Medulla oblongata (tissue), 1 donor: ENCODE data around the gene RSAD2.

Source experiments
- DNase-seq: peaks from one replicate; pipeline ENCODE4 v3.0.0-alpha.2; 2015; ENCODE audit errors: extremely low spot score

The RSAD2 gene

DNA sequence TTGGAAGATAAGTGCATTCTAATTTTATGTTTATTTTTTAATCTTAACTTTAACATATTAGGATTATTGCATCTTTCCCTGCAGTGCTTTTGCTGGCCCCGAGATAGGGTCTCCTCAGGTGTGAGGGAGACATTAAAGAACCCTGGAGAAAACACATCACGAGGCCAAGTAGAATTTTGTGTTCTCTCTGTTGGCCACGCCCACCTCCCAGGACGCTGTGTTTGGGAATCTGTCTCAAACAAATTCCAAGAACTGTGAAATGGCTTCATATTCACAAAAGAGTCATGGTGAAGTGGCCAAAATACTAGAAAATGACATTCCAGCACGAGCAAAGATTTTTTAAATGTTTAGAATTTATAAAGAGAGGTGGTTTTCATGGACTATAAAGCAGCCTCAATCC lies 67.0 kb downstream of the RSAD2 start:
- DNase-seq = no peak

DNA sequence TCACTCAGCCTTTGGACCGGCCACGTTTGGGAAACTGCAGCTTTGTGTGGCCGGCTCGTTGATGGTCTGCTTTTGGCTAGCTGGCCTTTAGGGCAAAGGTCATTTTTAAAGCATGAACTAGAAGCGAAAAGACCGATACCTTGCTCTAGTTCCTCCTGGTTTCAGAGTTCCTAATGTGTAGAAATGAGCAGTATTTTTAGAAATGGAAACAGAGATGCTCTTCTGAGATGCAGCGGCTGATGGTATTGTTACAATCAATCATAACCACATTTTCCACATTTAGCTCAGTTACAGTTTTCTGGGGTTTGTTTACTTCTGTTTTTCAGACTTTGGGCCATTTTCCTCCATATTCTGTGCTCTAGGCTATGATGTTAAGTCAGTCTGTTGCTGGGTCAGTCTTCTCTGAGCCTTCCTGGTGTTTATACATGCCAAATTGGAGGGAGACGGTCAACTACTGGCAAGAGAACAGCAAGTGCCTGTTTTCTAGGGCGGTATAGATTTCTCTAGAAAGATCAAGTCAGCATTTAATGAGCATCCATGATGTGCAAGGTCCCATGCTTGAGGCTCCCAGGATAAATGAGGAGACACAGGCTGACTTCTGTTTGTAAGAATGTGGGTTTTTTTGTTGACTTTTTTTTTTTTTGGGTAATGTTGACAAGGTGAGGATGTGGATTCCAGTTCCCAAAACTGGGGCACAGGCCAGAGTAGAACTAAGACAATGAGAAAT lies 67.7 kb downstream of the RSAD2 start:
- no peak for DNase-seq

DNA sequence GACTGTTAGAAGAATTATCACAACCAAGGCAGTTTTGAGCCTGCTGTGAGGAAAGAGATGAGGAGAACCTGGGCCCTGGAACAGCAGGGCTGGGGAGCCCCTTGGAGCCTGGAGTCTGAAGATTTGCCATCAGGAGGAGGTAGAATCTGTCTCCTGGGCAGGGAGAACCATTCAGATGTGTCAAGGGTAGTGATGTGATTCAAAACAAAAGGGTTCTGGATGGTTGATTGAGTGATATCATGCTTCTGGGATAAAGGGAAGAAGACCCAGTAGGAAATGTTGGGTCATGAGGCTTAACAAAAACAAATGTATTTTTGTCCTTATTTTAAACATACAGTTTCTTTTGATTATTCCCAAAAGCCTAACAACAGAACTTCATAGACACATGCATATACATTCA lies 68.2 kb downstream of the RSAD2 start:
- DNase-seq = no peak

DNA sequence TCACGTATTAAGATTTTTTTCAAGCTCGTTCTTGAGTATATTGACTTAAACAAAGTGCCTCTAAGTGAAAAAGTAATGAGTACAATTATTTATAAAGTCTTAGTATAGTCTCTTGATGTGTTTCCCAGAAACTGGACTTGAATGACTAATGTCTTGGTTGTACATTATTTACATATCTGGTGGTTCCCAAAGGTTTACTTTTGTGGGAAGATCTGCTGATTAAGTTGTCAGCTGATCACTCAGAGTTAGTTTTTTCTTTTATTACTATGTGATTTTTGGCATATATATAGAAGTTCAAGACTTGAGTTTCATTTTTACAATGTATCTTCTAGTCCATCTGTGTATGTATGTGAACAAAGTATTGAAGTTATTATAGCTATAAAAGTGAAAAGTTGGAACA lies 69.1 kb downstream of the RSAD2 start:
- no peak for DNase-seq
